ENCODE results near the gene WARS2.

DNA sequence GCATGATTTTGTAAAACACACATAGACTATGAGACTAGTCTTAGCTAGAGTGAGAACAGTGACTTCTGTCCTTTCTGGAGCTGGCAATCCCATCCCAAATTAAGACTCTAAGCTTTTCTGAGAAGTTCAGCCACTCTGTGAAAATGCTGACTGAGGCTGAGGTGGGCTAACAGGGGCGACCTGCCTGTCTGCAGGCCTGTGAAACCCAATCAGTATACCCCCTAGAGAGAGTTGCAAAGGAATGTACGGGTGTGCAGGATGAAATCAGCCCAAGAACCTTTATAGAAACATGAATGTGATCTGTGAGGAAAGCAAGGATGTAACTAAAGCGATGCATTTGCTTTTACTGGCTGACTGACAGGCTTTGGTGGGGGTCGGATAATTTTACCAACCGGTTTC, 136.3 kb downstream of the WARS2 start:
- TF ChIP-seq POLR2A (IDR thresholded peaks at IDR 0.05; ENCODE audit: low read length) (no peak), GATA1 (IDR thresholded peaks at IDR 0.05; ENCODE audit: low read depth, low read length) (no peak)

All from erythroblast (primary cell).